Dendritic cell treated with granulocyte-macrophage colony-stimulating factor and Interleukin-4, amounts not matched to agents 40 ng/mL and 50 ng/mL, for 4 days (primary cell): ENCODE data around the gene PEX11A.

Source experiments
- H3K27ac Mint-ChIP-seq: one replicate; pipeline ENCODE4 v1.8.0; 2022; ENCODE audit warnings: mild to moderate bottlenecking, mixed read lengths
- H3K27me3 Mint-ChIP-seq: one replicate; pipeline ENCODE4 v1.8.0; 2022; ENCODE audit warnings: mild to moderate bottlenecking, mixed read lengths
- H3K36me3 Mint-ChIP-seq: one replicate; pipeline ENCODE4 v1.8.0; 2022; ENCODE audit warnings: low read depth, mixed read lengths
- H3K4me1 Mint-ChIP-seq: one replicate; pipeline ENCODE4 v1.8.0; 2022; ENCODE audit warnings: low read depth, mixed read lengths
- H3K4me3 Mint-ChIP-seq: one replicate; pipeline ENCODE4 v1.8.0; 2022; ENCODE audit warnings: mild to moderate bottlenecking, moderate library complexity, mixed read lengths
- H3K9me3 Mint-ChIP-seq: one replicate; pipeline ENCODE4 v1.8.0; 2022; ENCODE audit warnings: mixed read lengths
- intact Hi-C: fragments of 100-400 bp; cut with micrococcal nuclease; formaldehyde crosslinking; loops from one replicate; pipeline ENCODE4 v1.15.0; 2022

PEX11A gene

DNA sequence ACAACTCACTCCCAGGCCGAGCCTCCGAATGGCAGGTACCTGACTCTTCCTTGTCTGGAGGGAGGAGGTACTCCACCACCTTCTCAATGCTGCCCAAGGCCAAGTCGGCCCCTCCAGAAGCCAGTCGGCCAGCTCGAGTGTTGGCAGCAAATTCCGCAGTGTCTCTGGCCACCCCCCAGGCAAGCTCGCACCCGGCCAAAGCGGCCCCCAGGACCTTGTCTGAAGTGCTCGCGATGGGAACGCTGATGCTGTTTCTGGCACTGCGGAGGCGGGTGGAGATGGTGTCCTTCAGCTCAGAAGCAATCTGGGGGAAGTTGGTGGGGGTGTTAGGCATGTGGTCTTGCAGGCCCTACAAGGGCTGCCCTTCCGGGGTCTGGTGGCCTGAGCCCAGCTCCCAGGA is 20.6 kb downstream of the PEX11A start:
- Mint-ChIP-seq H3K27ac (no peak overlapping the region), H3K4me1 (peaks cover 1% of the 10 kb centered on the region), H3K4me3 (no peak overlapping the region), H3K36me3 (no peaks in the 10 kb centered on the region), H3K9me3 (no peaks in the 10 kb centered on the region), H3K27me3 (peaks cover 16% of the 10 kb centered on the region)
- intact Hi-C loops = no loop called here

DNA sequence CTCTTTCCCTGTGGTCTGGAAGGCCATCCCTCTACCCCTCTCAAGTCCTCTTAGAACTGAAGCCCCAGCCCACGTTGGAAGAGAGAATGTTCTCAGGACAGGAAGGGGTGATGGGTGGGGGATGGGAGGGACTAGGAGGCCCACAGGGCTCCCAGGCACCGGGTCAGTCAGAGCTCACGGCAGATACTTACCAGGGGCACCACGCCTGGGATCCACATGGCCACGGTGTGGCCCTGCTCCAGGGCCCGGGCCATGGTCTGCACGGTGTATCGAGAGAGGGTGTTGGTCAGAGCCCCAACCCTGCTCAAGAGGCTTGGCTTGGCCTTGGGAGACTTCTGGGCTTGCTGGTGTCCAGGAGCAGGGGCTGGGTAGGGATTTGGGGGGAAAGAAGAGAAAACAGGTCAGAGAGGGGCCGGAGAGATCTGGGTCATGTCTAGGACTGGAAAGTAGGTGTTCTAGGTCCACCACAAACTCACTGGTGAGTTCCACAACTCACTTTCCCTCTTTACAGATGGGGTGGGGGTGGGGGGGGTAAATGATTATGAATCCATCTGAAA is 21.2 kb downstream of the PEX11A start:
- no peaks in the 10 kb centered on the region for H3K36me3 Mint-ChIP-seq
- H3K9me3 Mint-ChIP-seq = no peaks in the 10 kb centered on the region
- intact Hi-C loops = no loop called here
- peaks cover 22% of the 10 kb centered on the region for H3K27me3 Mint-ChIP-seq
- peaks cover 4% of the 10 kb centered on the region for H3K4me1 Mint-ChIP-seq
- no peak overlapping the region for H3K4me3 Mint-ChIP-seq
- no peak overlapping the region for H3K27ac Mint-ChIP-seq

DNA sequence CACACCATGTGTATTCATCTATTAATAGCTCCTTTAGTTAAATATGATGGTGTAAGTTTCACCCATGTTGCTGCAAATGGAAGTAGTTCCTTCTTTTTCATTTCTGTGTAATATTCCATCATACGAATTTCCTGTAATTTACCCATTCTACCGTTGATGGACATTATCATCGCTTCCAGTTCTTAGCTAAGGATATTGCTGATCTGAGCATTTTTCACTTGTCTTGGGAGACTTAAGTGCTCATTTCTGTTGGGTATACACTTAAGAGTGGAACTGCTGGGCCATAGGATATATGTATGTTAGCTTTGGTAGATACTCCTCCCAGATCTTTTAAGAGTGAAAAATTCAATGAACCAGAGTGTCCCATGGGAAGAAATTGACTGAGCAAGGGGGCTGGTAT is 22.4 kb downstream of the PEX11A start:
- intact Hi-C loops = no loop called here
- Mint-ChIP-seq H3K36me3 (no peaks in the 10 kb centered on the region), H3K27me3 (peaks cover 23% of the 10 kb centered on the region), H3K4me1 (peaks cover 4% of the 10 kb centered on the region), H3K9me3 (no peaks in the 10 kb centered on the region), H3K4me3 (no peak overlapping the region), H3K27ac (no peak overlapping the region)

DNA sequence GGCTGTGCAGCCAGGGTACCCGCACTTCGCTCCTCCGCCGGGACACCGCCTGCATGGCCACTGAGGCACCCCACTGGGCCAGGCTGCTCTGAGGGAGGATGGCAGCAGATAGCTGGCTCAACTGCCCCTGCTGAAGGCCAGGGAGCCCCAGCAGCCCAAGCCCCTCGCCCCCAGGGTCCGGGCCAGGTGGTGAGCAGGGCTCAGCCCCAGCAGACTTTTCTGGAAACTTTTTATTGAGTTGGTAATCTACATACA is 22.9 kb downstream of the PEX11A start:
- Mint-ChIP-seq H3K27me3 (peaks cover 23% of the 10 kb centered on the region), H3K27ac (no peak overlapping the region), H3K36me3 (no peaks in the 10 kb centered on the region), H3K4me1 (peaks cover 9% of the 10 kb centered on the region), H3K4me3 (no peak overlapping the region), H3K9me3 (no peaks in the 10 kb centered on the region)
- intact Hi-C loops = no loop called here

DNA sequence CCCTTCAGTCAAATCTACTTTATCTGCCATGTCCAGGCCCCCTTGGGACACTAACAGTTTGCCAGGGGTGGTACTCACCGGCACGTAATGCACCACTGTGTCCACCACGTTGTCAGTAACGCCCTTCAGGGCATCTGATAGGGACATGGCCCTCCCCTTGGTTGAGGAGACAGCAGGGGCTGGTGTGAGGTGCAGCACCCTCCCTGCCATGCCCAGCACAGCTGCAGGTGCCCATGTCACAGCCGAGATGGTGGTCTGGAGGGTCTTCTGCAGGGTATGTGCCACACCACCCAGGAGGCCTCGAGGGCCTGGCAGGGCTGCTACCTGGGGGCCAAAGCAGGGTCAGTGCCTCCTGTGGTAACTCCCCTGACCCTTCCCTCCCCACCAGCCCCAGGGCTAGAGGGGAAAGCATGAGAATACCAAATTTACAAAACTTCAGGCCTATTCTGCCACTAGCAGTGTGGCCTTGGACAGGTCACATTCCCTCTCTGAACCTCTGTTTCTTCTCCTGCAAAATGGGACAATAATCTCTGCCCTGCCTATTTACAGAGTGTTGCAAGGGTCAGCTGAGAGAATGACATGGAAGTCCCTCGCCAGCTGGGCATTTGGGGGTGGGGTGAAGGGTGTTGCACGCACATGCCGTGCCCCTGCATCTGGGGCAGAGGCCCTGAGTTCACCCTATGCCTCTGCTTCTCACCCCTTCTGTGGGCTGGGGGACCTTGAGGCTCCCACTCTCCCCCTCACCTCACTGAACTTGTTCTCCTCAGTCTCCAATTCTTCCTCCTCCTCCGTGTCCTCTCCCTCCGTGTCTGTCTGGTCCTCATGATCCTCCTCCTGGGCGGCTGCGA is 23.5 kb downstream of the PEX11A start:
- Mint-ChIP-seq H3K27me3 (peaks cover 26% of the 10 kb centered on the region), H3K9me3 (no peaks in the 10 kb centered on the region), H3K4me3 (no peak overlapping the region), H3K36me3 (no peaks in the 10 kb centered on the region), H3K27ac (peak overlapping the region; percentile 62), H3K4me1 (peaks cover 9% of the 10 kb centered on the region)
- intact Hi-C loops = no loop called here

DNA sequence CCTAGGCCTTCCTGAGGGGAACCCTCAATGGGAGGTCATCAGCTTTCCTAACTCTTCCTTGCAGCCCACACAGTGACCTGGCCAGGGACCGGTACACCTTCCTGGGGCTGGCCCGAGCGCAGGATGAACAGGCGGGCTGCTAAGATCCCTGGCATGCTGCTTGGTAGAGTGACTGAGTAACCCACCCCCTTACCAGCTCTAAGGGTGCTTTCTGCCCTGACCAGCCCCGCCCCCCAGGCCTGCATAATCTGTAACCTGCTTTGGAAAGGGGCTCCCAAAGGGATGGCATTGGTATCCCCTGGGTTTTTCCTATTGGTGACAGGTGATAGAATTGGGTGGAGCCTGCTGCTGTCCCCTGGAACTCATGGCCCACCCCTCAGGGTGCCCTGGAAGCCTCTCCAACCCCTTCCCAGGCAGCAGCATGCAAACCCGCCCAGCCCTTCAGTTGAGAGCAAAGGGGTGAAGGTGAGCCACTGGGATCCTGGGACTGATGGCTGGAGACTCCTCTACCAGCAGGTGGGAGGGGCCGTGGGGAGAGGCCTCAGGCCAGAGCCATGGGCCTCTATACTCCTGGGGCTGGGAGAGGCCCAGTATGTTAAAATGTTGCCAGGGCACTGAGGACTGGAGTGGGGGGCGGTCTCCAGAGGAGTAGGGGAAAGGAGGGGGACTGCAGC is 24.2 kb downstream of the PEX11A start:
- peak overlapping the region; percentile 58 for H3K4me3 Mint-ChIP-seq
- peaks cover 28% of the 10 kb centered on the region for H3K27me3 Mint-ChIP-seq
- intact Hi-C loops = no loop called here

DNA sequence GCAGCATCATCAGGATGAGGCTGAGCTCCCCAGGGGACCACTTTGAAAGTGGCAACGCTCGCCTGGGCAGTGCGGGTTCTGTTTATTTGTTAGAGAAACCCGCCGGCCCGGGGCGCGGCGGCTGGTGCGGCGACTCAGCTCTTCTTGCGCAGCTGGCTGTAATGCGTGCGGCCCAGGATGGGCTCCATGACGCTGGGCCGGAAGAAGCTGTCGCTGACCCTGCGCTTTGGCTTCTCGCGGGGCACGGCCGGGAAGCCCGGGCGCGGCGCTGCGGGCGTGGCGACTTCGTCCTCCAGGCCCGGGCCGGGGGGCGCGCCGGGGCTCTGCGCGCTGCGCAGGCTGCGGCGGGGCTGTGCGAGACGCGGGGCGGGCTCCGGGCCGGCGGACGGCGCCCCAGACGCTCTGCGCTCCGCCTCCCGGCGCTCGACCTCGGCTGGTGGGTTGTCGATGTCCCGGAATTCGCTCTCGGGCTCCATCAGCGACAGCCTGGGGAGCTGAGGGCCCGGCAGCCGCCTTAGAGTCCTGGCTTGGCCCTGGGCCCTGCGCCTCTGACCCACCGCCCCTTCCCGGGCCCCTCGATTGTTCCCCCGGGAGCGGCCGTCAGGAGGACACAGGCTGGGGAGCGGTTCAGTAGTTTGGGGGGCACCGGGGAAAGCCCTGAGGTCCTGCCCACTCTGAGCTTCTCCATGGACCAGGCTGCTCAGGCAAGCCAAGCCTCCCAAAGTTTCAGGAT is 24.9 kb downstream of the PEX11A start:
- H3K4me3 Mint-ChIP-seq = peak overlapping the region; percentile 58
- H3K27me3 Mint-ChIP-seq = peaks cover 30% of the 10 kb centered on the region
- H3K9me3 Mint-ChIP-seq = no peaks in the 10 kb centered on the region
- peak overlapping the region; percentile 62 for H3K27ac Mint-ChIP-seq
- peaks cover 9% of the 10 kb centered on the region for H3K4me1 Mint-ChIP-seq
- no peaks in the 10 kb centered on the region for H3K36me3 Mint-ChIP-seq
- intact Hi-C loops = no loop called here

More for the DNA sequence above, 24.2 kb downstream of the PEX11A start:
- H3K9me3 Mint-ChIP-seq = no peaks in the 10 kb centered on the region
- peak overlapping the region; percentile 62 for H3K27ac Mint-ChIP-seq
- H3K36me3 Mint-ChIP-seq = no peaks in the 10 kb centered on the region
- H3K4me1 Mint-ChIP-seq = peaks cover 9% of the 10 kb centered on the region

DNA sequence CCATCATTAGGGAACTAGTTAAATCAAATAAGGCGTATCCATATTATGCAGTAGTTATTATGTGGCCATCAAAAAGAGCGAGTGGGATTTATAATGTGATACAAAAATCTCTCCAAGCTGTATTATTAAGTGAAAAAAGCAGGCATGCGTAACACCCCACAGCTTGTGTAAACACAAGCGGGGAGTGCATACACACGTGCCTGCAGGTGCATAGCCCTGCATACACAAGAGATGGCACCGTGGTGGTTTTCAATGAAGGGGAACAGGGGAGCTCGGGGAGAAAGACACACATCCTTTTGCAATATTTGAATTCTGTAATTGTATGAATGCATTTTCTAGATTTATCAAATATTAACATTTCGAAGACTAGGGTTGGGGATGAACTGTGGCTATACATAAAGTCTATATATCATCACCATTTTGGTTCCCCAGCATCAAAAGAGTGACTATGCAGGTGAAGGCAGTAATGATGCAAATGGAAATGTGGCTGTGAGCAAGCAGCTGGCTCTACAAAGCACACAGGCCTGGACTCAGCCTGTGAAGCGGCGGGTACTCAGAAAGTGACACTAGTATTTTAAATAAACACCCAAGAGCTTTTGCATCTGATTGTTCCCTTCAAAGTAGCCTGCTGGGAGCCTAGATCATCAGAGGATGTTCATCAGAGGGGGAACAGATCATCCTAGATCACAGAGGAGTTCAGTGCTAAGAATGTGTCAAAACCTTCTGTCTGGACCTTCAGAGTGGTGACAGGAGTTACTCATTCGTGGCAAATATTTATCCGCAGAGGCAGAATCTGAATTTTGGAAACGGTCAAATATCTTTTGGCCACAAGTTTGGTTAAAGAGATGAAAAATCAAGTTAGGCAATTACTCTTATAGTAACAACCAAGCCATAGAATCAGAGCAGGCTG is 25.9 kb downstream of the PEX11A start:
- no peak overlapping the region for H3K4me3 Mint-ChIP-seq
- H3K9me3 Mint-ChIP-seq = no peaks in the 10 kb centered on the region
- intact Hi-C loops = no loop called here
- no peak overlapping the region for H3K27ac Mint-ChIP-seq
- no peaks in the 10 kb centered on the region for H3K36me3 Mint-ChIP-seq
- H3K4me1 Mint-ChIP-seq = peaks cover 9% of the 10 kb centered on the region
- peaks cover 30% of the 10 kb centered on the region for H3K27me3 Mint-ChIP-seq

DNA sequence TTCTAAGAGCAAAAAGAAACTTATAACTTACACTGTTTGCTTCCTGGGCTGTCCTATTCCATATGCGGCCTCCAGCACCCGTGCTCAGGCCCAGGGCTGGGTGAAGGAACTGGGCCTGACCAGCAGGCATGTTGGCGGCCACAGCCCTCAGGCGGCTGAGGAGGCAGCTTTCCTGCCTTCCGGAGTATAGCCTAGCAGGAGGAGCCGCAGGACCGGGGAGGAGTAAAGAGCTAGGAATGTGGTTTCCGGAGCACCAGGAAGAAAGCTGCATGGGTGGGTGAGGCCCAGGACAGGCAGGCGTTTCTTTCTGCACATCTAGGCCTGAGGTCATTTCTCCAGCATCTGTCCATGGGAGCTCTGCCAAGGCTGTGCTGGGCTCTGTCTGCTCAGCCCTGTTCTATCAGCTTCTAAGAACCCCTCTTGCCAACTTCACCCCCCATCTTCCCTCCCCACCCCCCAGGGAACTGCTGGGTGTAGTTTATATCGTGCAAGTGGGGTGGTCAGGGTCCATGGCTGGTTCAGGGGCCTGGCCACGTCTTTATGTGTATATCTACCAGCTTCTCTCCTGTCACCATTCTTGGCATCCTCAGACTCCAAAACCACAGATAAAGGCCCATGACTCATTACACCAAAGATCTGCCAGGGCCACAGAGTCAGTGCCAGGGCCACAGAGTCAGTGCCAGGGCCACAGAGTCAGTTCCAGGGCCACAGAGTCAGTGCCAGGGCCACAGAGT is 27.5 kb downstream of the PEX11A start:
- no peaks in the 10 kb centered on the region for H3K9me3 Mint-ChIP-seq
- H3K4me1 Mint-ChIP-seq = peaks cover 15% of the 10 kb centered on the region
- intact Hi-C loops = no loop called here
- peaks cover 35% of the 10 kb centered on the region for H3K27me3 Mint-ChIP-seq
- H3K4me3 Mint-ChIP-seq = no peak overlapping the region
- H3K27ac Mint-ChIP-seq = peak overlapping the region; percentile 9
- no peaks in the 10 kb centered on the region for H3K36me3 Mint-ChIP-seq

DNA sequence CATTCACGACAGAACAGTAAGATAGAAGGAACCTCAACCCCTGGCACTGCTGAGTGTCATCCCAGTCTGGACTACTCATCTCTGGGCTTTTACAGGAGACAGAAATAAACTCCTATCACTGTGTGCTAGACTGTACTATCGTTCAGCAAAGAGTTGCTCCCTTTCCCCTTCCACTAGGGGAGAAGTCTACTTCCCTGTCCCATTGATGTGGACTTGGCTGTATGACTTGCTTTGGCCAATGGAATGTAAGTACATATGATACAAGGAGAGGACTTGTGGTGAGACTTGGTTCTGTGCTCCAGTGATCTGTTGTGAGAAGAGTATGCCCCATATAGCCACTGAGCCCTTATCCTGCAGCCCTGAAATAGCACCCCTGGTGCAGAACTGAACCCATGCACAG is 30.0 kb downstream of the PEX11A start:
- no peak overlapping the region for H3K4me3 Mint-ChIP-seq
- intact Hi-C loops = no loop called here
- peaks cover 39% of the 10 kb centered on the region for H3K27me3 Mint-ChIP-seq
- no peak overlapping the region for H3K27ac Mint-ChIP-seq
- H3K9me3 Mint-ChIP-seq = no peaks in the 10 kb centered on the region
- H3K4me1 Mint-ChIP-seq = peaks cover 15% of the 10 kb centered on the region
- H3K36me3 Mint-ChIP-seq = no peaks in the 10 kb centered on the region

DNA sequence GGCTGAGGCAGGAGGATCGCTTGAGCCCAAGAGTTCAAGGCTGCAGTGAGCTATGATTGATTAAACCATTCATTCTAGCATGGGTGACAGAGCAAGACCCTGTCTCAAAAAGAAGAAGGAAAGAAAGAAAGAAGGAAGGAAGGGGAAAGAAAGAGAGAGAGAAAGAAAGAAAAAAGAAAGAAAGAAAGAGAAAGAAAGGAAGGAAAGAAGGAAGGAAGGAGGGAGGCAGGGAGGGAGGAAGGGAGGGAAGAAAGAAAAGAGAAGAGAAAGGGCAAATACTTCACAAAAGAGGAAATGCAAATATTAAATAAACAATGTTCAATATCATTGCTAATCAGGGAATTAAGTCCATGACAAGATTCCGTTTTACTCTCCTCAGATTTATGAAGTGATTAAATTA is 31.3 kb downstream of the PEX11A start:
- Mint-ChIP-seq H3K4me3 (no peak overlapping the region), H3K27me3 (peaks cover 43% of the 10 kb centered on the region), H3K36me3 (no peaks in the 10 kb centered on the region), H3K4me1 (peaks cover 18% of the 10 kb centered on the region), H3K9me3 (no peaks in the 10 kb centered on the region), H3K27ac (no peak overlapping the region)
- intact Hi-C loops = no loop called here

DNA sequence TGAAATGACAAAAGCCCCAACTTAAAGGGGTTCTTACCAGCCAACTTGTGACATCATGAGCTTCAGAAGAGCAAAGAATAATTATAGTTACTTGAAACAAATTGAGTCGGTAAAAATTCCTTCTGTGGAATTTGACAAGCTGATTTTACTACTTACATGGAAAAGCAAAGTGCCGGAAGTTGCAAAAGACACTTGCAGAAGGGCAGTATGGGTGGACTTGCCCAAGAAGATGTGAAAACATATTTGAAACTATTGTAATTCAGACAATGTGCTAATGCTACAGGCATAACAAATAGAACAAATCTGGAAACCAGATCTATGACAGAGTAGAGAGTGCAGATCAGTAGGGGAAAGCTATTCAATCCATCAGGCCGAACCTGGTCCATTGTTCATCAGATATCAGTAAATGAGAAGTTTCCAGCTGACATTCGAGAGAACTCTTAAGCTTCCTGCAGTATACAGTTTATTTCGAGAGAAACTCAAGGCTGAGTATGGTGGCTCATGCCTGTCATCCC is 32.8 kb downstream of the PEX11A start:
- no peak overlapping the region for H3K4me3 Mint-ChIP-seq
- peaks cover 15% of the 10 kb centered on the region for H3K4me1 Mint-ChIP-seq
- H3K27me3 Mint-ChIP-seq = peaks cover 53% of the 10 kb centered on the region
- H3K36me3 Mint-ChIP-seq = no peaks in the 10 kb centered on the region
- H3K9me3 Mint-ChIP-seq = no peaks in the 10 kb centered on the region
- H3K27ac Mint-ChIP-seq = no peak overlapping the region
- intact Hi-C loops = no loop called here
